ENCODE measurements around the gene SOX1. TPM values are rescaled to one million over a fixed set of nuclear protein-coding genes. Genes with fewer than 3 reads are reported as not detected.

The SOX1 gene
- total RNA-seq, 2 donors from 2014 or later, result not detected

DNA sequence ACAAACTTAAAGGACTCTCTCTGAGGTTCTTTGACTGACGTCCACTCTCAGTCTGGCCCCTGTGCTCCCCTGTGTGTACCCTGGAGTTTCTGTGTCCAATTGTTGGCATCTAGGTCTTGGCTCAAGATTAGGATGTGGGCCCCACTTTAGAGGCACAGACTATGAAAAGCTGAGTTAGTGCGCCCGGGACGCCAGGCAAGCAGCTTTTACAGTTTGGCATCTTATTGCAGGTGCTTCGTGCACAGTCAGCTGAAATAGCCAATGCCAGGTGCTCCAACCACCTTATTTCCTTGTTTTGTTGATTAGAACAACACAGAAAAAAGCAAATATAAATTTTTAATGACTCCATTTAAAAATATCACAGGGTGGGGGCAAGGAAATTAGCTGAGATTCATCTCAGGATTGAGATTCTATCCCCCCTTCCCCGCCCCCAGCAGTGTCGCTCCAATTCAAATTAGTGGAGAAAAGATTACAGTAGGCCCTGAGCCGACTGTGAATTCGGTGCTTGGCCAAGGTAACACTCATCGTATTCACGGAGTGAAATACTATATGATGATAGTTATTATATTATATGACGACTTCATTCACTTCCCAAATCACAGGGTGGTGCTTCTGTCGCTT, 4.3 kb downstream of the SOX1 start:
- ATAC-seq (no peak), DNase-seq (no peak)
- H3K27ac ChIP-seq, result no peak overlapping the region
- no peak overlapping the region for H3K4me3 ChIP-seq
- WGBS, 2 donors, result 14 to 17% methylated on average over 13 of the region's 13 CpGs
- H3K27me3 ChIP-seq, result peaks cover 0 to 20% of the 10 kb centered on the region in 2 donors
- peaks cover 33% of the 10 kb centered on the region for H3K4me1 ChIP-seq
- TF ChIP-seq, protein P1, sequence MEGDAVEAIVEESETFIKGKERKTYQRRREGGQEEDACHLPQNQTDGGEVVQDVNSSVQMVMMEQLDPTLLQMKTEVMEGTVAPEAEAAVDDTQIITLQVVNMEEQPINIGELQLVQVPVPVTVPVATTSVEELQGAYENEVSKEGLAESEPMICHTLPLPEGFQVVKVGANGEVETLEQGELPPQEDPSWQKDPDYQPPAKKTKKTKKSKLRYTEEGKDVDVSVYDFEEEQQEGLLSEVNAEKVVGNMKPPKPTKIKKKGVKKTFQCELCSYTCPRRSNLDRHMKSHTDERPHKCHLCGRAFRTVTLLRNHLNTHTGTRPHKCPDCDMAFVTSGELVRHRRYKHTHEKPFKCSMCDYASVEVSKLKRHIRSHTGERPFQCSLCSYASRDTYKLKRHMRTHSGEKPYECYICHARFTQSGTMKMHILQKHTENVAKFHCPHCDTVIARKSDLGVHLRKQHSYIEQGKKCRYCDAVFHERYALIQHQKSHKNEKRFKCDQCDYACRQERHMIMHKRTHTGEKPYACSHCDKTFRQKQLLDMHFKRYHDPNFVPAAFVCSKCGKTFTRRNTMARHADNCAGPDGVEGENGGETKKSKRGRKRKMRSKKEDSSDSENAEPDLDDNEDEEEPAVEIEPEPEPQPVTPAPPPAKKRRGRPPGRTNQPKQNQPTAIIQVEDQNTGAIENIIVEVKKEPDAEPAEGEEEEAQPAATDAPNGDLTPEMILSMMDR (IDR thresholded peaks at IDR 0.05), result no peak
- TF ChIP-seq POLR2A (IDR thresholded peaks at IDR 0.05), result no peak
- no peaks in the 10 kb centered on the region for H3K9me3 ChIP-seq
- H3K36me3 ChIP-seq (replicated peaks in 1 of 2; ENCODE audit: insufficient read depth in 1 of 2, low read depth in 2 of 2), result no peaks in the 10 kb centered on the region
- intact Hi-C loops (cut with DNase I), result no loop called here

- Histone ChIP-seq H3K9me3 (no peaks in the 10 kb centered on the region), H3K36me3 (replicated peaks in 1 of 2; ENCODE audit: insufficient read depth in 1 of 2, low read depth in 2 of 2) (no peaks in the 10 kb centered on the region), H3K27me3 (peaks cover 0 to 19% of the 10 kb centered on the region in 2 donors), H3K27ac (no peak overlapping the region), H3K4me3 (no peak overlapping the region), H3K4me1 (peaks cover 28% of the 10 kb centered on the region)
- WGBS, 2 donors, result 7 to 10% methylated on average over 50 to 56 of the region's 59 CpGs
- DNase-seq, result no peak
- ATAC-seq, result no peak
- intact Hi-C loops (cut with DNase I), result no loop called here
- TF ChIP-seq POLR2A (IDR thresholded peaks at IDR 0.05), result no peak
- TF ChIP-seq, protein P1 (IDR thresholded peaks at IDR 0.05), result no peak
These were observed 5.0 kb downstream of the SOX1 start for GRCh38 chr13:112071723-112072533.

DNA sequence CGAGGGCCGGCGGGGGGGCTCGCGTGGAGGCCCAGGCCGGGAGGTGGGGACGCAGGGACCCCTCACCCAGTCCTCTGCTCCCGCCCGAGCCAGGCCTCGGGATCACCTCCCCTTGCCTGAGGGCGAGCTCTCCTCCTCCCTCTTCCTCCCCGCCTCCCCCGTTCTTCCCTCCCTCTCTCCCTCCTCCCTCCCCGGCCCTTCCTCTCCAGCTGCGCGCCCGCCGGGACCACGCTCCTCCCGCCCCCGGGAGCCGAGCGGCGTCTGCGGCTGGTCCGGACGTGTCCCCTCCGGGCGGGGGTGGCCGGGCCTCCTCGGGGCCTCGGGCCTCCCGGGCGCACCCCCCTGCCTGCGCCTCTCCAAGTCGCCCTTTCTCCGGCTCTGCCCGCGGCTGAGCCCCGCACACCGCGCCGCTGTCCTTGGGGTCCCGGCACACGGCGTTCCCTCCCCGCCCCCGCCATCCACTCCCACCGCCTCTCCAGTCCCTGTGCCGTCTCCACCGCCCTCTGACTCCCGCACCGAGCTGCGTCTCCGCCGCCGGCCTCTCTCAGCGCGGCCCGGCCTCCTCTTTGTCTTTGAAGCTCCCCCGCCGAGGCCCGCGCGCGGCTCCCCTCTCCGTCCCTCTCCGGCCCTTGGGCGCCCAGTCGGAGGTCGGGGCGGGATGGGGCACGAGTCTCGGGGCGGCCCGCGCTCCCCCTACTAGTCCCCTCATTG, 5.7 kb downstream of the SOX1 start:
- DNase-seq (no peak), ATAC-seq (no peak)
- no peaks in the 10 kb centered on the region for H3K36me3 ChIP-seq (replicated peaks in 1 of 2; ENCODE audit: insufficient read depth in 1 of 2, low read depth in 2 of 2)
- intact Hi-C loops (cut with DNase I), result no loop called here
- H3K27me3 ChIP-seq, result peaks cover 0 to 21% of the 10 kb centered on the region in 2 donors
- 2 to 3% methylated on average over 6 to 60 of the region's 77 CpGs for WGBS, 2 donors
- no peaks in the 10 kb centered on the region for H3K9me3 ChIP-seq
- peaks cover 28% of the 10 kb centered on the region for H3K4me1 ChIP-seq
- H3K4me3 ChIP-seq, result no peak overlapping the region
- TF ChIP-seq, protein P1 (IDR thresholded peaks at IDR 0.05), result no peak
- no peak for TF ChIP-seq POLR2A (IDR thresholded peaks at IDR 0.05)
- H3K27ac ChIP-seq, result no peak overlapping the region

GRCh38 chr13:112073245-112074138, 6.5 kb downstream of the SOX1 start:
- H3K4me3 ChIP-seq, result no peak overlapping the region

More at GRCh38 chr13:112073245-112074138, 6.5 kb downstream of the SOX1 start:
- no peaks in the 10 kb centered on the region for H3K9me3 ChIP-seq
- TF ChIP-seq, protein P1 (IDR thresholded peaks at IDR 0.05), result no peak
- no peak for TF ChIP-seq POLR2A (IDR thresholded peaks at IDR 0.05)
- 2% methylated on average over 58 to 67 of the region's 77 CpGs for WGBS, 2 donors
- ATAC-seq, result no peak
- H3K27me3 ChIP-seq, result peaks cover 0 to 25% of the 10 kb centered on the region in 2 donors
- intact Hi-C loops (cut with DNase I), result no loop called here
- peaks cover 28% of the 10 kb centered on the region for H3K4me1 ChIP-seq
- H3K27ac ChIP-seq, result no peak overlapping the region
- no peak for DNase-seq
- H3K36me3 ChIP-seq (replicated peaks in 1 of 2; ENCODE audit: insufficient read depth in 1 of 2, low read depth in 2 of 2), result no peaks in the 10 kb centered on the region

Measured in body of pancreas (tissue), 4 donors.